Keratinocyte (primary cell): ENCODE measurements around the gene RORB. TPM values are rescaled to one million over a fixed set of nuclear protein-coding genes. Genes with fewer than 3 reads are reported as not detected.

Source experiments
- DNase-seq: peaks from one replicate; pipeline ENCODE4 v3.0.0-alpha.2; 2011; ENCODE audit warnings: low read depth, missing footprints, low spot score
- FAIRE-seq: peaks from 2 replicates; lab custom pipeline; 2011; peaks lifted over from hg19 to GRCh38; lab: Jason Lieb, UNC
- H2AFZ ChIP-seq: 2 replicates; pipeline ENCODE4 v1.6.0; 2012; ENCODE audit warnings: low read length, control low read depth, inconsistent platforms; ENCODE audit not compliant: control insufficient read depth
- H3K27ac ChIP-seq: 2 replicates; pipeline ENCODE4 v1.5.1; 2011; ENCODE audit warnings: low read length; ENCODE audit not compliant: control insufficient read depth, insufficient read depth
- H3K27me3 ChIP-seq: 3 replicates; pipeline ENCODE4 v1.6.0; 2011; ENCODE audit warnings: low read length; ENCODE audit not compliant: control insufficient read depth, insufficient read depth; ENCODE audit errors: extremely low read depth
- H3K36me3 ChIP-seq, 2 experiments: 2 replicates in 1 of 2; 3 replicates in 1 of 2; pipeline ENCODE4 v1.5.1; 2011; ENCODE audit warnings: low read length in 2 of 2, mild to moderate bottlenecking in 1 of 2; ENCODE audit not compliant: control insufficient read depth in 2 of 2, insufficient read depth in 2 of 2; ENCODE audit errors: extremely low read depth in 1 of 2
- H3K4me1 ChIP-seq: 3 replicates; pipeline ENCODE4 v1.5.1; 2011; ENCODE audit warnings: low read length; ENCODE audit not compliant: control insufficient read depth, insufficient read depth; ENCODE audit errors: extremely low read depth
- H3K4me2 ChIP-seq: 3 replicates; pipeline ENCODE4 v1.6.0; 2011; ENCODE audit warnings: low read depth, low read length; ENCODE audit not compliant: control insufficient read depth, insufficient read depth; ENCODE audit errors: extremely low read depth
- H3K4me3 ChIP-seq, 3 experiments: fragments of 200-600 bp in 1 of 3; sonication (generic) in 1 of 3; 2 replicates in 2 of 3; 3 replicates in 1 of 3; pipeline ENCODE4 v1.5.1; 2011 to 2016; ENCODE audit warnings: low read length in 3 of 3, mild to moderate bottlenecking in 3 of 3, control low read depth in 2 of 3, inconsistent platforms in 1 of 3, low read depth in 1 of 3, mixed read lengths in 1 of 3, mixed run types in 1 of 3, moderate library complexity in 1 of 3; ENCODE audit not compliant: control insufficient read depth in 2 of 3, insufficient read depth in 2 of 3; ENCODE audit errors: extremely low read depth in 1 of 3
- H3K79me2 ChIP-seq: 2 replicates; pipeline ENCODE4 v1.6.0; 2012; ENCODE audit warnings: low read length; ENCODE audit not compliant: control insufficient read depth, insufficient read depth
- H3K9ac ChIP-seq: 3 replicates; pipeline ENCODE4 v1.6.0; 2011; ENCODE audit warnings: low read length; ENCODE audit not compliant: control insufficient read depth, insufficient read depth; ENCODE audit errors: extremely low read depth
- H3K9me1 ChIP-seq: 3 replicates; pipeline ENCODE4 v1.6.0; 2011; ENCODE audit warnings: low read length; ENCODE audit not compliant: control insufficient read depth, insufficient read depth; ENCODE audit errors: extremely low read depth
- H3K9me3 ChIP-seq: 2 replicates; pipeline ENCODE4 v1.5.1; 2012; ENCODE audit warnings: low read depth, low read length; ENCODE audit not compliant: control insufficient read depth
- H4K20me1 ChIP-seq: 3 replicates; pipeline ENCODE4 v1.6.0; 2011; ENCODE audit warnings: low read length; ENCODE audit not compliant: control insufficient read depth, insufficient read depth; ENCODE audit errors: extremely low read depth
- CTCF ChIP-seq, 3 experiments: IDR thresholded peaks in 1 of 3; conservative IDR thresholded peaks in 1 of 3; optimal IDR thresholded peaks in 1 of 3; 2 replicates in 2 of 3; 3 replicates in 1 of 3; pipeline versions ENCODE3 to v1.5.1; 2011; ENCODE audit warnings: low read length in 3 of 3, mild to moderate bottlenecking in 3 of 3, moderate library complexity in 2 of 3, control low read depth in 1 of 3, inconsistent platforms in 1 of 3; ENCODE audit not compliant: insufficient read depth in 2 of 3; ENCODE audit errors: extremely low read depth in 1 of 3
- EZH2 ChIP-seq: IDR thresholded peaks from one replicate; pipeline ENCODE4 v1.6.1; 2012; ENCODE audit warnings: inconsistent platforms, mild to moderate bottlenecking, low read length, moderate library complexity
- dilution Hi-C: fragments of 300-500 bp; cut with MboI; formaldehyde crosslinking; loops from one replicate; pipeline ENCODE4 v1.7.0; 2020; ENCODE audit warnings: low sequenced_read_pairs; ENCODE audit not compliant: extremely low pct_ligation_motif_present
- polyA plus RNA-seq, 5 experiments: library from polyadenylated mRNA; depleted of rRNA in 3 of 5; stranded (reverse) in 3 of 5; stranded (forward) in 1 of 5; unstranded in 1 of 5; fragments of >200 nt; gene quantifications; 1 replicate in 1 of 5; 2 replicates in 3 of 5; 3 replicates in 1 of 5; pipeline versions ENCODE4 v1.2.1 to v1.2.3, GENCODE V29; 2011 to 2012; ENCODE audit warnings: missing spikeins in 2 of 5, low read depth in 1 of 5, low replicate concordance in 1 of 5

Gene RORB
- polyA plus RNA-seq, 1 donor (not counting 4 experiments of a cell fraction or from before 2014, with no cell fraction given) = not detected

GRCh38 chr9:74493512-74493911 lies 3.6 kb upstream of the RORB start:
- Histone ChIP-seq H3K27me3 (peaks cover 26% of the 10 kb centered on the region), H4K20me1 (no peaks in the 10 kb centered on the region), H3K9ac (no peak overlapping the region), H3K9me3 (no peaks in the 10 kb centered on the region), H3K4me1 (peaks cover 14% of the 10 kb centered on the region), H3K9me1 (no peaks in the 10 kb centered on the region), H3K4me3 (no peak overlapping the region), H3K79me2 (no peaks in the 10 kb centered on the region), H3K27ac (no peak overlapping the region), H2AFZ (no peak overlapping the region), H3K4me2 (no peak overlapping the region), H3K36me3 (no peaks in the 10 kb centered on the region)
- TF ChIP-seq CTCF (optimal IDR thresholded peaks at IDR 0.05 in 1 of 3, IDR thresholded peaks at IDR 0.05 in 1 of 3, conservative IDR thresholded peaks at IDR 0.05 in 1 of 3; ENCODE audit: extremely low read depth in 1 of 3, insufficient read depth in 2 of 3, low read length in 3 of 3) = no peak
- TF ChIP-seq EZH2 = no peak
- dilution Hi-C loops = no loop called here
- no peak for DNase-seq
- no peak for FAIRE-seq

- Histone ChIP-seq H3K4me1 (peaks cover 14% of the 10 kb centered on the region), H3K36me3 (no peaks in the 10 kb centered on the region), H3K9me1 (no peaks in the 10 kb centered on the region), H3K79me2 (no peaks in the 10 kb centered on the region), H3K27ac (no peak overlapping the region), H2AFZ (no peak overlapping the region), H3K4me2 (no peak overlapping the region), H3K9ac (no peak overlapping the region), H3K4me3 (no peak overlapping the region), H4K20me1 (no peaks in the 10 kb centered on the region), H3K27me3 (peaks cover 36% of the 10 kb centered on the region), H3K9me3 (no peaks in the 10 kb centered on the region)
- dilution Hi-C loops = no loop called here
- no peak for DNase-seq
- TF ChIP-seq EZH2 (no peak), CTCF (optimal IDR thresholded peaks at IDR 0.05 in 1 of 3, IDR thresholded peaks at IDR 0.05 in 1 of 3, conservative IDR thresholded peaks at IDR 0.05 in 1 of 3; ENCODE audit: extremely low read depth in 1 of 3, insufficient read depth in 2 of 3, low read length in 3 of 3) (no peak)
- no peak for FAIRE-seq
Measured at GRCh38 chr9:74494490-74494889, 2.6 kb upstream of the RORB start.
